ENCODE measurements around the gene MANEAL. TPM values are rescaled to one million over a fixed set of nuclear protein-coding genes. Genes with fewer than 3 reads are reported as not detected.

MANEAL gene
- total RNA-seq, 3 donors from 2014 or later (not counting 1 experiment from before 2014, with no cell fraction given), result 1.6 to 3.8 (median 2.4) TPM

DNA sequence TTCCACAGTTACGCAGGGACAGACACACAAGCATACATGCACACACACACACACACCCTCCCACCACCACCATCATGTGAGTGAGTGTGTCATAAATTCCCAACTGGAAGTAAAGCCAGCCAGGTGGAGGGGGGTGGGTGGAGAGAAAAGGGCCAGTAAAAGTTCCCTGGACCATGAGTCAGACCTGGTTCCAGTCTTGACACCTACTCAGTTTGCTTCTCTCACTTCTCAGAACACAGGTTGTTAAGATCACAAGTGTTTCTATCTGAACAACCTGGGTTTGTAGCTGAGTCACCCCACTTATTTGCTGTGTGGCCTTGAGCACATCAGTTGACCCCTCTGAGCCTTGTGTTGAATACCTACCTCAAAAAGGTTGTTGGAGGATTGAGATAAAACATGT is 38.4 kb upstream of the MANEAL start:
- Mint-ChIP-seq H3K36me3 (no peaks in the 10 kb centered on the region), H3K4me1 (peaks cover 0 to 6% of the 10 kb centered on the region in 2 donors), H3K27me3 (ENCODE audit: low read depth in 2 of 2) (peaks cover 11 to 23% of the 10 kb centered on the region in 2 donors), H3K27ac (no peak overlapping the region), H3K4me3 (no peak overlapping the region), H3K9me3 (no peaks in the 10 kb centered on the region)
- Histone ChIP-seq H3K4me1 (ENCODE audit: control insufficient read depth, insufficient read depth, low read length) (peaks cover 4% of the 10 kb centered on the region), H3K4me3 (ENCODE audit: low read length) (no peak overlapping the region), H3K36me3 (ENCODE audit: control insufficient read depth, insufficient read depth, low read length) (no peaks in the 10 kb centered on the region), H3K27me3 (ENCODE audit: control insufficient read depth, insufficient read depth, low read length) (peaks cover 15% of the 10 kb centered on the region), H3K9me3 (ENCODE audit: control insufficient read depth, insufficient read depth, low read length) (no peaks in the 10 kb centered on the region), H3K27ac (ENCODE audit: low read length) (no peak overlapping the region)
- no peak for ATAC-seq
- DNase-seq, result no peak
- intact Hi-C loops (cut with micrococcal nuclease), result no loop called here
- TF ChIP-seq, protein P1, sequence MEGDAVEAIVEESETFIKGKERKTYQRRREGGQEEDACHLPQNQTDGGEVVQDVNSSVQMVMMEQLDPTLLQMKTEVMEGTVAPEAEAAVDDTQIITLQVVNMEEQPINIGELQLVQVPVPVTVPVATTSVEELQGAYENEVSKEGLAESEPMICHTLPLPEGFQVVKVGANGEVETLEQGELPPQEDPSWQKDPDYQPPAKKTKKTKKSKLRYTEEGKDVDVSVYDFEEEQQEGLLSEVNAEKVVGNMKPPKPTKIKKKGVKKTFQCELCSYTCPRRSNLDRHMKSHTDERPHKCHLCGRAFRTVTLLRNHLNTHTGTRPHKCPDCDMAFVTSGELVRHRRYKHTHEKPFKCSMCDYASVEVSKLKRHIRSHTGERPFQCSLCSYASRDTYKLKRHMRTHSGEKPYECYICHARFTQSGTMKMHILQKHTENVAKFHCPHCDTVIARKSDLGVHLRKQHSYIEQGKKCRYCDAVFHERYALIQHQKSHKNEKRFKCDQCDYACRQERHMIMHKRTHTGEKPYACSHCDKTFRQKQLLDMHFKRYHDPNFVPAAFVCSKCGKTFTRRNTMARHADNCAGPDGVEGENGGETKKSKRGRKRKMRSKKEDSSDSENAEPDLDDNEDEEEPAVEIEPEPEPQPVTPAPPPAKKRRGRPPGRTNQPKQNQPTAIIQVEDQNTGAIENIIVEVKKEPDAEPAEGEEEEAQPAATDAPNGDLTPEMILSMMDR (IDR thresholded peaks at IDR 0.05), result no peak
- no CpG with 5 or more reads among the region's 1 CpG for WGBS (ENCODE audit: insufficient coverage)

- no peaks in the 10 kb centered on the region for H3K9me3 Mint-ChIP-seq
- WGBS (ENCODE audit: insufficient coverage), result 75% methylated on average over 3 of the region's 4 CpGs
Observed at GRCh38 chr1:37755951-37756560, 37.6 kb upstream of the MANEAL start.

GRCh38 chr1:37759451-37759850 is 34.2 kb upstream of the MANEAL start:
- Mint-ChIP-seq H3K36me3 (no peaks in the 10 kb centered on the region), H3K4me1 (peaks cover 0 to 3% of the 10 kb centered on the region in 2 donors), H3K9me3 (no peaks in the 10 kb centered on the region), H3K27me3 (ENCODE audit: low read depth in 2 of 2) (peaks cover 23 to 24% of the 10 kb centered on the region in 2 donors), H3K4me3 (no peak overlapping the region), H3K27ac (no peak overlapping the region)
- no peak overlapping the region for H3K27ac ChIP-seq (ENCODE audit: low read length)
- ATAC-seq (no peak), DNase-seq (no peak)
- no peaks in the 10 kb centered on the region for H3K9me3 ChIP-seq (ENCODE audit: control insufficient read depth, insufficient read depth, low read length)
- peaks cover 12% of the 10 kb centered on the region for H3K27me3 ChIP-seq (ENCODE audit: control insufficient read depth, insufficient read depth, low read length)
- 80% methylated on average over 1 of the region's 2 CpGs for WGBS (ENCODE audit: insufficient coverage)
- no peak overlapping the region for H3K4me3 ChIP-seq (ENCODE audit: low read length)
- intact Hi-C loops (cut with micrococcal nuclease), result no loop called here
- TF ChIP-seq, protein P1 (IDR thresholded peaks at IDR 0.05), result no peak
- no peaks in the 10 kb centered on the region for H3K4me1 ChIP-seq (ENCODE audit: control insufficient read depth, insufficient read depth, low read length)
- H3K36me3 ChIP-seq (ENCODE audit: control insufficient read depth, insufficient read depth, low read length), result no peaks in the 10 kb centered on the region

More at GRCh38 chr1:37755951-37756560, 37.6 kb upstream of the MANEAL start:
- ATAC-seq (no peak), DNase-seq (no peak)
- H3K36me3 ChIP-seq (ENCODE audit: control insufficient read depth, insufficient read depth, low read length), result no peaks in the 10 kb centered on the region
- Mint-ChIP-seq H3K36me3 (no peaks in the 10 kb centered on the region), H3K27ac (no peak overlapping the region), H3K4me3 (no peak overlapping the region), H3K4me1 (peaks cover 0 to 6% of the 10 kb centered on the region in 2 donors), H3K27me3 (ENCODE audit: low read depth in 2 of 2) (peaks cover 8 to 19% of the 10 kb centered on the region in 2 donors)
- peaks cover 4% of the 10 kb centered on the region for H3K4me1 ChIP-seq (ENCODE audit: control insufficient read depth, insufficient read depth, low read length)
- no peak overlapping the region for H3K4me3 ChIP-seq (ENCODE audit: low read length)
- intact Hi-C loops (cut with micrococcal nuclease), result no loop called here
- no peak overlapping the region for H3K27ac ChIP-seq (ENCODE audit: low read length)
- H3K27me3 ChIP-seq (ENCODE audit: control insufficient read depth, insufficient read depth, low read length), result peaks cover 15% of the 10 kb centered on the region
- TF ChIP-seq, protein P1 (IDR thresholded peaks at IDR 0.05), result no peak
- no peaks in the 10 kb centered on the region for H3K9me3 ChIP-seq (ENCODE audit: control insufficient read depth, insufficient read depth, low read length)

All from natural killer cell (primary cell).